ENCODE results near the gene ADGRG6.

The ADGRG6 gene

GRCh38 chr6:142321451-142321850, 19.6 kb downstream of the ADGRG6 start:
- no peak for DNase-seq (ENCODE audit: low read depth, low spot score)

- no peak for DNase-seq (ENCODE audit: low read depth, low spot score)
Measured at GRCh38 chr6:142322066-142322465, 20.3 kb downstream of the ADGRG6 start.

- no peak for DNase-seq (ENCODE audit: low read depth, low spot score)
Measured at GRCh38 chr6:142322504-142323198, 20.8 kb downstream of the ADGRG6 start.

- DNase-seq (ENCODE audit: low read depth, low spot score) = no peak
Measured at GRCh38 chr6:142323377-142323776, 21.6 kb downstream of the ADGRG6 start.

- DNase-seq (ENCODE audit: low read depth, low spot score) = no peak
Measured at GRCh38 chr6:142324111-142324510, 22.3 kb downstream of the ADGRG6 start.

GRCh38 chr6:142325111-142325510, 23.3 kb downstream of the ADGRG6 start:
- DNase-seq (ENCODE audit: low read depth, low spot score) = no peak

- no peak for DNase-seq (ENCODE audit: low read depth, low spot score)
Measured at GRCh38 chr6:142326540-142326939, 24.7 kb downstream of the ADGRG6 start.

- DNase-seq (ENCODE audit: low read depth, low spot score) = no peak
Measured at GRCh38 chr6:142328070-142328469, 26.3 kb downstream of the ADGRG6 start.

GRCh38 chr6:142329486-142330113, 27.8 kb downstream of the ADGRG6 start:
- no peak for DNase-seq (ENCODE audit: low read depth, low spot score)

GRCh38 chr6:142331075-142331551, 29.3 kb downstream of the ADGRG6 start:
- DNase-seq (ENCODE audit: low read depth, low spot score) = peak; percentile 6

GRCh38 chr6:142331601-142332000, 29.8 kb downstream of the ADGRG6 start:
- DNase-seq (ENCODE audit: low read depth, low spot score) = no peak

GRCh38 chr6:142332393-142333098, 30.7 kb downstream of the ADGRG6 start:
- DNase-seq (ENCODE audit: low read depth, low spot score) = no peak

- DNase-seq (ENCODE audit: low read depth, low spot score) = no peak
Measured at GRCh38 chr6:142333431-142333830, 31.6 kb downstream of the ADGRG6 start.

GRCh38 chr6:142334294-142334693, 32.5 kb downstream of the ADGRG6 start:
- no peak for DNase-seq (ENCODE audit: low read depth, low spot score)

GRCh38 chr6:142335415-142335814, 33.6 kb downstream of the ADGRG6 start:
- DNase-seq (ENCODE audit: low read depth, low spot score) = no peak

GRCh38 chr6:142336183-142336582, 34.4 kb downstream of the ADGRG6 start:
- no peak for DNase-seq (ENCODE audit: low read depth, low spot score)

GRCh38 chr6:142336787-142337186, 35.0 kb downstream of the ADGRG6 start:
- DNase-seq (ENCODE audit: low read depth, low spot score) = no peak

GRCh38 chr6:142339113-142339512, 37.3 kb downstream of the ADGRG6 start:
- no peak for DNase-seq (ENCODE audit: low read depth, low spot score)

- no peak for DNase-seq (ENCODE audit: low read depth, low spot score)
Measured at GRCh38 chr6:142339968-142340658, 38.3 kb downstream of the ADGRG6 start.

- no peak for DNase-seq (ENCODE audit: low read depth, low spot score)
Measured at GRCh38 chr6:142341855-142342330, 40.1 kb downstream of the ADGRG6 start.

- DNase-seq (ENCODE audit: low read depth, low spot score) = no peak
Measured at GRCh38 chr6:142342986-142343385, 41.2 kb downstream of the ADGRG6 start.

- DNase-seq (ENCODE audit: low read depth, low spot score) = no peak
Measured at GRCh38 chr6:142343938-142344337, 42.1 kb downstream of the ADGRG6 start.

Data from ELF-1 (cell line).